Measurements from ENCODE around the gene COL5A1. TPM values are rescaled to one million over a fixed set of nuclear protein-coding genes. Genes with fewer than 3 reads are reported as not detected.

COL5A1 gene
- total RNA-seq, 1 donor: 0.21 TPM

DNA sequence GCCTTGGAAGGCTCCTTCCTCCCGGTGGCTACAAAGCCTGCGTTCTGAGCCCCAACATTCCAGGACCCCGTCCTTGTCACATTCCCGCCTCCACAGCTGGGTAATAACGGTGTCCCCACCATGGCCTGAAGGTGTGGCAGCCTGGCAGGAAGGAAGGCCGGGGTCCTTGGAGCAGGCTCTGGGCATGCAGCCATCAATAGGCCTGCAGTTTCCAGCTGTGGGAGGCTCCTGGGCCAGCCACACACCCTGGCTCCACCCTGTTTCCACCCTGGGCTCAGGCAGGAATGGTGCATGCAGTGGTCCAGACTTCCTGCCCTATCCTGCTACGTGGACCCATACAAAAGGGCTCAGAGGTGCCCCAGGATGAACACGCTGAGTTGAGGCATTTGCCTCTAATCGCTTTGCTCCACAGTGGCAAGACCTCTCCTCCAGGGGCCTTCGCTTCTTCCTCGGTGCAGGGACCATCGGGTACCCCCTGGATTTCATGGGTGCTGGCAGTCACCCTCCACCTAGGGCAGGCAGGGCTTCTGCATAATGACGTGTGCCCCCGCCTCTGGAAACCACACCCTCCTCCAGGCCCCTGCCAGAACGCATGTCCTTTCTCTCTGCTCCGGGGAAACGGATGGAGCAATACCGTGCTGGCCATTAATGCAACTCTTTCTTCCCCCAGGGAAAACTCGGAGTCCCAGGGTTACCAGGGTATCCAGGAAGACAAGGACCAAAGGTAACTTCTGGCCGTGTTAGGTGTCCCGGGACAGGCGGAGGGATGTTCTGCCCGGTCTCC lies 143.9 kb downstream of the COL5A1 start:
- H3K27me3 ChIP-seq (ENCODE audit: insufficient read depth, low read length): no peaks in the 10 kb centered on the region
- H3K4me1 ChIP-seq (ENCODE audit: insufficient read depth, low read length): no peaks in the 10 kb centered on the region
- H3K4me3 ChIP-seq (ENCODE audit: low read length): no peak overlapping the region
- H3K9me3 ChIP-seq (ENCODE audit: low read depth, low read length): no peaks in the 10 kb centered on the region

DNA sequence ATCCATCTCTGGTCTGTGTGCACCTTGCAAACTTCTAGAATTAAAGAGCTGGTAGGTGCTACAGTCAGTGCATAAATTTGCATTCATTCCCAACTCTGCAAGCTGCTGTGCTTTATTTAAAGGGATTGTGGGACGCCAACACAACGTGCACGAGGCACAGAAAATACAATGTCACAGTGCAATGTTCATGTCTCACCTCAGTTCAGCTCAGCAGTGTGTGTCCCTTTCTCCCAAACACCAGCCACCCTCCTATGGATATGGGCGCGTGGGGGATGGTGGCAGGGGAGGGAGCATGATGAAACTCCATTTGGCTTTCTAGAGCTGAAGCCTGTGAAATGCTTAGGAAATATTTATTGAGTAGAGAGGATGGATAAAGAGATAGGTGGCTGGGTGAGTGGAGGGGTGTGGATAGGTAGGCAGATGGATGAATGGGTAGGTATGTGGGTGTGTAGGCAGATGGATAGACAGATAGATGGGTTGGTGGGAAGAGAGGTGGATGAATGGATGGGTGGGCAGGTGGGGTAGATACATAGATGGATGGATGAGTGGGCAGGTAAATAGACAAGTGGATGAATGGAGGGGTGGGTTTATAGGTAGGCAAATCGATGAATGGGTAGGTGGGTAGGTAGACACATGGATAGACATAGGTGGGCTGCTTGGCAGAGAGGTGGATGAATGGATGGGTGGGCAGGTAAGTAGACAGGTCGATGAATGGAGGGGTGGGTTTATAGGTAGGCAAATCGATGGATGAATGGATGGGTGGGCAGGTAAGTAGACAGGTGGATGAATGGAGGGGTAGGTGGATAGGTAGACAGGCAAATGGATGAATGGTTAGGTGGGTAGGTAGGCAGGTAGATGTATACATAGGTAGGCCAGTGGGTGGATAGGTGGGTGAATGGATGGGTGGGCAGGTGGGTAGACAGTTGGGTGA lies 146.3 kb downstream of the COL5A1 start:
- H3K4me1 ChIP-seq (ENCODE audit: insufficient read depth, low read length): no peaks in the 10 kb centered on the region
- no peak overlapping the region for H3K4me3 ChIP-seq (ENCODE audit: low read length)
- no peaks in the 10 kb centered on the region for H3K9me3 ChIP-seq (ENCODE audit: low read depth, low read length)
- no peaks in the 10 kb centered on the region for H3K27me3 ChIP-seq (ENCODE audit: insufficient read depth, low read length)

DNA sequence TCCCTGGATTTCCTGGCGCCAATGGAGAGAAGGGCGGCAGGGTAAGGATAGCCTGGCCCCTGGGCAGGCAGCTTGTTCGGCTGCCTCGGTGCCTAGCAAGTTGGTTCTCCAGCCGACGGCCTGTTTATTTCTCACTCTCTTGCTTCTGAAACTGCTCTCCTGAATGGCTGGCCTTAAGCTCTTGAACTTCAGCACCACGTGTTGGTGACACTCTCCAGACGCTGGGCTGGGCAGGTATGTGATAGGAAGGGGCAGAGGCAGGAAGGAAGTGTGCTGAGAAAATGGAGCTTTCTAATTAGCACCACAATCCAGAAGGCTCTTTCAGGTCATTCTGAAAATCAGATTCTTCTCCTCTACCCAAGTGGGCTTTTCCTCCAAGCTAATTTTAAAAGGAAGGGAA lies 147.6 kb downstream of the COL5A1 start:
- no peak overlapping the region for H3K4me3 ChIP-seq (ENCODE audit: low read length)

DNA sequence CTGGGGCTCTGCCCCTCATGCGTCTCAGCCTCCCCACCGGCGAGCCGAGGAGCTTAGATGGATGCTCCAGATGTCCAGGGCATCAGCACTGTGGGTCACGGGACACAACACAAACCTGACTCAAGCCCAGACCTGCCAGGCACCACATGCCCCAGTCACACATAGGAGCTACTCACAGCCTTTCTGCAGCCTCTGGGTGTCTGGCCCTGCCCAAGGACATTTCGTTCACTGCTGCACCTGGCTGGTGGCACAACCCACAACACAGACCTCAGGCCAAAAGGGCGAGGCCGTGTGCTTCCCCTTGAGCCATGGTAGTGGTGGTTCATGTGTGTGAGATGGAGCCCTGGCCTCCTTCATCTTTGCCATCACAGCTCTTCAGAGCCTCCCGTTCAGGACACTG lies 149.4 kb downstream of the COL5A1 start:
- H3K27me3 ChIP-seq (ENCODE audit: insufficient read depth, low read length): no peaks in the 10 kb centered on the region
- no peaks in the 10 kb centered on the region for H3K9me3 ChIP-seq (ENCODE audit: low read depth, low read length)
- no peak overlapping the region for H3K4me3 ChIP-seq (ENCODE audit: low read length)
- H3K4me1 ChIP-seq (ENCODE audit: insufficient read depth, low read length): no peaks in the 10 kb centered on the region

More for the DNA sequence above, 147.6 kb downstream of the COL5A1 start:
- no peaks in the 10 kb centered on the region for H3K27me3 ChIP-seq (ENCODE audit: insufficient read depth, low read length)
- H3K4me1 ChIP-seq (ENCODE audit: insufficient read depth, low read length): no peaks in the 10 kb centered on the region
- H3K9me3 ChIP-seq (ENCODE audit: low read depth, low read length): no peaks in the 10 kb centered on the region

DNA sequence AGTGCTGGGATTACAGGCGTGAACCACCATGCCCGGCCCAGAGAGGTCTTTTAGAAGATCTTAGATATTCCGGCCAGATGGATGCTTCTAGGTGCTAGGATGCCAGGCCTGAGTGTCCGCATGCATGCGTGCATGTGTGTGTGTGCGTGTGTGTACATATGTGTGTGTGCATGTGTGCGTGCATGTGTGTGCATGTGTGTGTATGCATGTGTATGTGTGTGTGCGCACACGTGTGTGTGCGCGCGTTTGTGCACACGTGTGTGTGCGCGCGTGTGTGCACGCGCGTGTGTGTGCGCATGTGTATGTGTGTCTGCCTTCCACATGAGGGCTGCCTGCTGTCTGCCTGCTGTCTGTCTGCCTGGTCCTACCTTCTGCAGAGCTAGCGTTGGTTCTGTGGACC lies 151.0 kb downstream of the COL5A1 start:
- no peak overlapping the region for H3K4me3 ChIP-seq (ENCODE audit: low read length)
- H3K9me3 ChIP-seq (ENCODE audit: low read depth, low read length): no peaks in the 10 kb centered on the region
- no peaks in the 10 kb centered on the region for H3K4me1 ChIP-seq (ENCODE audit: insufficient read depth, low read length)
- H3K27me3 ChIP-seq (ENCODE audit: insufficient read depth, low read length): no peaks in the 10 kb centered on the region

DNA sequence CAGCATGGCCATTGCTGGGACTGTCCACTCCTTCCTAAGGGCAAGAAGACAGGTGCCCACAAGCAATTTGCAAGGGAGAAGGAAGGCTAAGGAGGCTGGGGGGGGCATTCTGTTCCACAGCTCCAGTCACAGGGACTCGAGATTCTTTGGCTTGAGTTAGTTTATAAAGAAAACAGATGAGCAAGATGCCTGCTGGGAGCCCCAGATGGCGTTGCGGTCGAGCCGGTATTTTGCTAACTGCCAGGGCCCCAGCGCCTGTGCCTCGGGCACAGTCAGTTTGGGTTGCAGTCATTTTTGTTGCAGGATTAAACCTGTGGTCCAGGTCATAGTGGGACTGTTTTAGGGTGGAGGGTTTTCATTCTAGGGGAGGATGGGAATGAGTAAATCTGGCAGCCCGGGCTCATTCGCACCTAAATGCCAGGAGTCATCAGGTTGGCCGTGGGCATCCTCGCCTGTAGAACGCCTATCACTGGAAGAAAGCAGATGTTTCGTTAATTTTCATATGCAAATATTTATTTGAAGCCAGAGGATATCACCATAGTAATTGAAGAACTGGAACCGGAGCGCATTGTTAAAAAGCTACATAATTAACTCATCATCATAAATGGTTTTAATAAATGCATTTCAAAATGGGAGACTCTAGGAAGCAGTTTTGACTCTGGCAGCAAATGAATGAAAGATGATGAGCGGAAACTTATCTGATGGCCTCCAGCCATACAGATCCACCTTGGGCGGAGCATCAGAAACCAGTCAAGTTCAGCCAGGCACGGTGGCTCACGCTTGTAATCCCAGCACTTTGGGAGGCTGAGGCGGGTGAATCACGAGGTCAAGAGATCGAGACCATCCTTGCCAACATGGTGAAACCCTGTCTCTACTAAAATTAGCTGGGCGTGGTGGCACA lies 151.9 kb downstream of the COL5A1 start:
- H3K27me3 ChIP-seq (ENCODE audit: insufficient read depth, low read length): no peaks in the 10 kb centered on the region
- H3K9me3 ChIP-seq (ENCODE audit: low read depth, low read length): no peaks in the 10 kb centered on the region
- H3K4me3 ChIP-seq (ENCODE audit: low read length): no peak overlapping the region
- no peaks in the 10 kb centered on the region for H3K4me1 ChIP-seq (ENCODE audit: insufficient read depth, low read length)

DNA sequence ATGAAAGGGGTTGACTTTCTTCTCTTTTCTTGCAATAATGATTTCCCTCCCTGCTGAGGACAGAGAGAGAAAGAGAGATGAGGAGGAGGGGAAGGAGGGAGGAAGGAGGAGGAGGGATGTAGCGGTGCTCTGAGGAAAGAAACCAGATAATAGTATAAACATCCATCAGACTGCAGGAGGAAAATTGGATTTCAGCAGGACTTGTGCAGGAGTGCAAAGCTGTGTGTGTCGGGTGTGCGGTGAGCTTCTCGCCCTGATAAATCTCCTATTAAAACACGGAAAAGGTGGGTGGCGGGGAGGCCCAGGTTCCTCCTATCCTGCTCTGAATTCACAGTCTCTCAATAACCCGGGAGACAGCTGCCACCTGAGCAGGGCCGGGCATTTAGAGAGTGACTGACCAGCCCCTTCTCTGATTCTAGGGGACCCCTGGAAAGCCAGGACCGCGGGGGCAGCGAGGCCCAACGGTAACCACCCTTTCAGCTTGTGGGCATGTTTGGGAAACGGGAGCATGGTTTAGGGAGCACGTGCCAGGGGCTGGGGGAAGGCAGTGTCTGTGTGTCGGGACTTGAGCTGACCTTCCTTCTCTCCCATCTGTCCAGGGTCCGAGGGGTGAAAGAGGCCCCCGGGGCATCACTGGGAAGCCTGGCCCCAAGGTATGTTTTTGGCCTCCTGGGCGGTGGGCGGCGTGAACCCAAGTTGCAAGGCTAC lies 153.2 kb downstream of the COL5A1 start:
- H3K4me3 ChIP-seq (ENCODE audit: low read length): no peak overlapping the region
- H3K9me3 ChIP-seq (ENCODE audit: low read depth, low read length): no peaks in the 10 kb centered on the region
- H3K27me3 ChIP-seq (ENCODE audit: insufficient read depth, low read length): no peaks in the 10 kb centered on the region
- H3K4me1 ChIP-seq (ENCODE audit: insufficient read depth, low read length): no peaks in the 10 kb centered on the region

DNA sequence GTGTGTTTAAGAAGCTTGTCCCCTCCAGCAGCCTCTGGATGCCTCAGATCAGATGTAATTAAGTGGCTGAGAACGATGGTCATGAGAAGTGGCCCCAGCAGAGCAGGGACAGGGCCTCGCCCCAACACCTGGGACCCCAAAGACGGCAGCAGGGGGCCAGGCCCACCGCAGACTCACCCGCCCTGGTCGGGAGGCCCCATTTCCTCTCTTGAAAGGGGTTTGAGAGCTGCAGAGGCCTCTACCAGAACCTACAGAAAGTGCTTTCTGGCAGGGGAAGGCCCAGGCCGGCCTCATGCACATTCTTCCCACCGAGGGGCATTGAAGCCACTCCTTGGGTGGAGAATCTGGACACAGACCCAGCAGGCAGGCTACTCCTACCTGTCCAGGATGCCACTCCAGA lies 153.8 kb downstream of the COL5A1 start:
- Histone ChIP-seq H3K27me3 (ENCODE audit: insufficient read depth, low read length) (no peaks in the 10 kb centered on the region), H3K9me3 (ENCODE audit: low read depth, low read length) (no peaks in the 10 kb centered on the region), H3K4me3 (ENCODE audit: low read length) (no peak overlapping the region), H3K4me1 (ENCODE audit: insufficient read depth, low read length) (no peaks in the 10 kb centered on the region)

DNA sequence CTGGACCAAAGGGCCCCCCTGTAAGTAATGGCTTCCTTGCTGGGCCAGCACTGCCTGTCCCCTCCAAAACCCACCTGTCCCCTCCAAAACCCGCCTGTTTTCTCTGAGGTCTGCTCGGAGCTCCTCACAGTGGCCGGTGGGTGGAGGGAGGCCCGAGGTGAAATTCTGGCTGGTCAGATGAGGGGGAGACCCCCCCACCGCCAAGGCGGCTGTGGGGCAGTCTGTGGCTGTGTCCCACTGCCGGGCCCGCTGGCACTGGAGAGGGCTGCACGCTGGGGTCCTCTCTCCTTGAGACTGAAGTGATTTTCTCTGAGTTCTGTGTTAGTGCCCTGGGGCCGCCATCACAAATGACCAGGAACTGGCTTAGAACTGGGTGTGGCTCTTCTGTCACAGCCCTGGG lies 155.3 kb downstream of the COL5A1 start:
- H3K27me3 ChIP-seq (ENCODE audit: insufficient read depth, low read length): no peaks in the 10 kb centered on the region
- H3K4me1 ChIP-seq (ENCODE audit: insufficient read depth, low read length): no peaks in the 10 kb centered on the region
- no peaks in the 10 kb centered on the region for H3K9me3 ChIP-seq (ENCODE audit: low read depth, low read length)
- H3K4me3 ChIP-seq (ENCODE audit: low read length): no peak overlapping the region

DNA sequence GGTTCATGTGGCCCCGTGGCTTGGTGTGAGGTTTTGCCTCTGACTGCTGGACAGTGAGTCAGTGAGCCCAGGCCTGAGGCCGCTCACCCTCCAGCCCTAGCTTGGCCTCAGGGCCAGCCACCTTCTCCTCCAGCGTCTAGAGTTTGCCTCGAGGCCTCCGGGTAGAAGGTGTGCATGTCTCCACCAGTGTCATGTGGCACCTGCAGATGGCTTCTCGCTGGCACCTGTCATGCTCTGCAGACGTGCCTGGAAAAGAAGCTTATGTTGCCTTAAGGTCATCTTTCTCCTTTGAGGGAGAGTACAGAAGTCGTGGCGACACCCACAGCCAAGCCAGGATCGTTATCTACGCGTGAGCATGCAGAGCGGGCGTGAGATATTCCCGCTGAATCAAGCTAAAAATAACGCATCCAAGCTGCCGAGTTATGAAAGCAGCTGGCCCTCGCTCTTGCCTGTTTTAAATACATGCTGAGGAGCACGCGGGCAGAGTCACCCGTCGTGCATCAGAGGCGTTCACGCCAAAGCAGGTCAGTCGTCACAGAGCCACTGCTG lies 159.3 kb downstream of the COL5A1 start:
- H3K4me3 ChIP-seq (ENCODE audit: low read length): no peak overlapping the region
- no peaks in the 10 kb centered on the region for H3K9me3 ChIP-seq (ENCODE audit: low read depth, low read length)
- no peaks in the 10 kb centered on the region for H3K27me3 ChIP-seq (ENCODE audit: insufficient read depth, low read length)
- H3K4me1 ChIP-seq (ENCODE audit: insufficient read depth, low read length): no peaks in the 10 kb centered on the region

DNA sequence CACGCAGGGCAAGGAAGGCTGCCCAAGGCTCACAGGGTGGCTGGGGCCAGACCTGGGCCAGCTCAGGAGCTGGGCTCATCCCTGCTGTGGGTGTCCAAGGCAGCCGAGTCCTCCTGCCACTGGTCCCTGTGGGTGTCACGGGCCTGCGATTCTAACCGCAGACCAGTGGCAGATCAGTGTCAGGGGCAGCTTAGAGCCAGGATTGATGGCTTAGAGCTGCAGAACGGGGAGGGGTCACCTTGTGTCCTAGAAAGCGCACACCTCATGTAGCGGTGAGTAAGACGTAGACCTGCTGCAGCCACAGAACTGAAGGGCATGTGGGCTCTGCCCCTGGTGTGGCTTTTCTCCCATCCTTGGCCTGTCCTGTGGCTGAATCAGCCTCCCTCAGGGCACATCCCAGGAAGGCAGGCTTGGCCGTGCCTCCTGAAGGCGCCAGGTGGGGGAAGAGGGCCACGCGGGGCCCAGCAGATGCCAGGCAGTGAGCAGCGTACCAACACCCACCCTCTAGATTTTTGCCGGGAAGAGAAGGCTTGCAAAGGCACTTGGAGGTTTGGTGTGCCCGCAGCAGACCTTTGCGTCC lies 160.7 kb downstream of the COL5A1 start:
- Histone ChIP-seq H3K4me3 (ENCODE audit: low read length) (no peak overlapping the region), H3K27me3 (ENCODE audit: insufficient read depth, low read length) (no peaks in the 10 kb centered on the region), H3K4me1 (ENCODE audit: insufficient read depth, low read length) (no peaks in the 10 kb centered on the region), H3K9me3 (ENCODE audit: low read depth, low read length) (no peaks in the 10 kb centered on the region)

DNA sequence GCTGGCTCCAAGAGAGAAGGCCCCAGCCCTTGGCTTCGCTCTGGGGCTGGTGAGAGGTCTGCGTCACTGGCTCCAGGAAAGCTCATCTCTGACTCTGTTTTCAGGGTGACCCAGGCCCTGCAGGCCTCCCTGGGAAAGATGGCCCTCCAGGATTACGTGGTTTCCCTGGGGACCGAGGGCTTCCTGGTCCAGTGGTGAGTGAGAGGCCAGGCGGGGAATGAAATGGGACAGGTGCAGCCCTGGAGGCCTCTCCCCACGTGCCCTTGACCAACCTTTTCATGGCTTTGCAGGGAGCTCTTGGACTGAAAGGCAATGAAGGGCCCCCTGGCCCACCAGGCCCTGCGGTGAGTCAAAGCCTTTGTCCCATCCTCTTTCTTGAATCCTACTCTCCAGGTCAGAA lies 163.3 kb downstream of the COL5A1 start:
- no peaks in the 10 kb centered on the region for H3K9me3 ChIP-seq (ENCODE audit: low read depth, low read length)
- H3K27me3 ChIP-seq (ENCODE audit: insufficient read depth, low read length): no peaks in the 10 kb centered on the region
- no peaks in the 10 kb centered on the region for H3K4me1 ChIP-seq (ENCODE audit: insufficient read depth, low read length)
- no peak overlapping the region for H3K4me3 ChIP-seq (ENCODE audit: low read length)

DNA sequence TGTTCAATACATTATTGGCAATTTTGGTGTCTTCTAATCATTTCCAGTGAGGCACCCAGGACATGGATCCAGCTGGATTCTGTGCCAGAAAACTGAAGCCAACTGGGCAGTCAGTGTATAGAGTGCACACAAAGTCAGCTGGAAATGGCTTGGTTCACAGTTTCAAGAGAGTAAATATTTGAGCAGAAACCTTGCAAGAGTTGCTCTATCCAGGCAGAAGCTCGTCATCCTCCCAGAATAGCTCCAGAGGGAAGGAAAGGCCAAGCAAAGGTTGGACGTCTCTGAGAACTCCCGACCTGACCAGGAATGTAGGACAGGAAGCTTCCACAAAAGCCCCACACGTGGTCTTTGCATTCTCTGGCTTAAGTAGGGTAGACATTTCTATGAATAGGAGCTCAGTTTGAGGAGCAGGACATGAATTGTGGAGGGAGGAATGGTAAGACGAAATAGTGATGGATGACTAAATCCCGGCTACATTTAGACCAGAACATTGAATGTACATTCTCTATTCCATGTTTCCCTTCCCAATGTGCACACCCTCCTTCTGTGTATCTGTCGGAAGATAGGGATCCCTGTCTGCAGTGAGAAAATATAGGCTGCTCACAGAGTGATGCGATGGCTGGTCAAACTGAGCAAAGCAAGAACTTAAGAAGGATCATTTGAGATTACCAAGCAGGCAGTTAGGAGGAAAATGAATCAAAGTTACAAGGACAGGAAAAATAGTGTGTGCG lies 166.3 kb downstream of the COL5A1 start:
- no peaks in the 10 kb centered on the region for H3K9me3 ChIP-seq (ENCODE audit: low read depth, low read length)
- H3K4me1 ChIP-seq (ENCODE audit: insufficient read depth, low read length): no peaks in the 10 kb centered on the region
- H3K4me3 ChIP-seq (ENCODE audit: low read length): no peak overlapping the region
- H3K27me3 ChIP-seq (ENCODE audit: insufficient read depth, low read length): no peaks in the 10 kb centered on the region

Data from mononuclear cell (primary cell).